Fibroblast of pulmonary artery (primary cell): ENCODE measurements around the gene SIPA1L3.
A peak's percentile ranks its signal among the peaks of the same experiment; 100 is the strongest.

Experiments used
- DNase-seq: peaks from one replicate; pipeline ENCODE4 v3.0.0-alpha.2; 2010; ENCODE audit warnings: low read depth
- H3K4me3 ChIP-seq: replicated peaks from 2 replicates; pipeline ENCODE4 v1.5.1; 2011; ENCODE audit warnings: low read depth, mild to moderate bottlenecking, control low read depth, low read length, moderate library complexity
- CTCF ChIP-seq: IDR thresholded peaks from 2 replicates; pipeline ENCODE4 v1.5.1; 2011; ENCODE audit warnings: mild to moderate bottlenecking, control low read depth, low read length, inconsistent platforms; ENCODE audit errors: missing control alignments

The SIPA1L3 gene

DNA sequence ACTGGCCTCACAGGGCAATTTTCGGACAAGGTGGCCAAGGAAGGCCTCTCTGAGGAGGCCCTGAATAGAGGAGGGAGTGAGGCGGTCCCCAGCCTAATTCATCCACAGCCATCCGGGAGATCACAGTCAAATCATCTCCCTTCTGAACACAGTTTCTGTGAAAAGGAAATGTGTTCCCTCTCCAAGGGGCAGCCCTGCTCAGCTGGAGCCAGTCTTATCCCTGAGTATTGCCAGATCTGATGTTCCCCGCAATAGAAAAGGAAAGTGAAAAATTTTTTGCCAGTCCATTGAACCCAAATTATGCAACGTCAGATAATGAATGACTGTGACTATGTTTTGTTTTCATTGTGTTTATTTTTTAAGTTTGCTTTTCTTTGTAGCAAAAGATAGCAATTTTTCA is 125.9 kb downstream of the SIPA1L3 start:
- no peak for TF ChIP-seq CTCF
- DNase-seq: peak; percentile 56
- no peak overlapping the region for H3K4me3 ChIP-seq

- no peak for TF ChIP-seq CTCF
- H3K4me3 ChIP-seq: no peak overlapping the region
- peak; percentile 12 for DNase-seq
Measured at GRCh38 chr19:38033658-38034491, 126.9 kb downstream of the SIPA1L3 start.

DNA sequence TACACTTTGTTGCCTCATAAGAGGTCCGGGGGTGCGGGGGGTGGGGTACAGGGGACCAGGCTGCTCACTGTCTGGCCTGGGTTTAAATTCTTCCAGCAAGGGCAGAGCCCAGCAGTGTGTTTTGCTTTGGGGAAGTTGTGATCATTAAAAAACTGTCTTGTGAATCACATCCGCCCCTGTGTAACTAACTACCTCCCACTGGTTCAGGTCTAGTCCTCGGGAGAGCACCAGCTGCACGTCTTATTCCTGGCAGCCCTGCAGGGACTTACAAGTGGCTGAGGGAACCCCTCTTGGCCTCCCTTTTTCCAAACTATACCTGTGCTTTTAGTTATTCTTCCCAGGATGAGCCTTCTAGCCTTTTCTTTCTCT is 127.5 kb downstream of the SIPA1L3 start:
- no peak overlapping the region for H3K4me3 ChIP-seq
- peak; percentile 34 for DNase-seq
- TF ChIP-seq CTCF: no peak

DNA sequence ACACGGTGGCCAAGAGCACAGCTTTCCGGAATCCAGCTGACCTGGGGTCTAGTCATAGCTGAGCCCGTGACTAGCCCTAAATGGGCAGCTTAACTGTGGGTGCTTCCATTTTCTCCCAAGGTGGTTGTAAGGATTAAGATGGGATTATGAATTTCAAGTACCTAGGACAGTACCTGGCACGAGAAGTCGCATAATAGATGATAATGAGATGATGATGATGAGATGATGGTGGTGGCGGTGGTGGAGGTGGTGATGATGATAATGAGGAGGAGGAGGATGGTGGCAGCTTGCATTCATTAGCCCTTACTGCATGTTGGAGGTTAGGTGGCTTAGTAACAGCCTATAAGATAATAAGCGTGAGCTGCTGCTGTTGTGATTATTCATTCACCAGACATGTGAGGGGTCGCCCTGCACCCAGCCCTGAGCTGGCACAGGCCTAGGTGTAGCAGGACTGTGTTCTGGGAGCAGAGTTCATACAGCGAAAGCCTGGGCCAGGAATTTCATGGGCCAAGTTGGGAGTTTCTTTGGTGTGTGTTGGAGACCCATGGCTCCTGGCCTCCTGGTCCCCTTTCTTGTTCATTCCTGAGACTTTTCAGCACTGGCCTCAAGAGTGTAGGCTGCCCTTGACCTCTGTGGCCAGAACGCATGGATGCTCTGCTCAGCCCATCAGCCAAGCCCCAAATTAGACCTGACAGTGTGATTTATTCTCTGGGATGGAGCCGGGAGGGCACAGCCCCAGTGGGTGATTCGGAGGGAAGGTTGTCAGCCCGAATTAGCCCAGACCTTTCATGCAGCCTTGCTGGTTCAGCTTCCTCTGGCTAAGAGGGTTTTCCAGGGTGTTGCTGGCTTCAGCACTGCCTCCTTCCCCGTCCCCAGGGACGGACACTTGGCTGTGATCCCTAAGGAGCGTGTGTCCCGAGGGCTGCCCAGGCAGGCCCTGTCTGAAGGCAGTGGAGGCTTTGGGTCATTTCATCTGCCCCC is 128.8 kb downstream of the SIPA1L3 start:
- DNase-seq: peak; percentile 39

DNA sequence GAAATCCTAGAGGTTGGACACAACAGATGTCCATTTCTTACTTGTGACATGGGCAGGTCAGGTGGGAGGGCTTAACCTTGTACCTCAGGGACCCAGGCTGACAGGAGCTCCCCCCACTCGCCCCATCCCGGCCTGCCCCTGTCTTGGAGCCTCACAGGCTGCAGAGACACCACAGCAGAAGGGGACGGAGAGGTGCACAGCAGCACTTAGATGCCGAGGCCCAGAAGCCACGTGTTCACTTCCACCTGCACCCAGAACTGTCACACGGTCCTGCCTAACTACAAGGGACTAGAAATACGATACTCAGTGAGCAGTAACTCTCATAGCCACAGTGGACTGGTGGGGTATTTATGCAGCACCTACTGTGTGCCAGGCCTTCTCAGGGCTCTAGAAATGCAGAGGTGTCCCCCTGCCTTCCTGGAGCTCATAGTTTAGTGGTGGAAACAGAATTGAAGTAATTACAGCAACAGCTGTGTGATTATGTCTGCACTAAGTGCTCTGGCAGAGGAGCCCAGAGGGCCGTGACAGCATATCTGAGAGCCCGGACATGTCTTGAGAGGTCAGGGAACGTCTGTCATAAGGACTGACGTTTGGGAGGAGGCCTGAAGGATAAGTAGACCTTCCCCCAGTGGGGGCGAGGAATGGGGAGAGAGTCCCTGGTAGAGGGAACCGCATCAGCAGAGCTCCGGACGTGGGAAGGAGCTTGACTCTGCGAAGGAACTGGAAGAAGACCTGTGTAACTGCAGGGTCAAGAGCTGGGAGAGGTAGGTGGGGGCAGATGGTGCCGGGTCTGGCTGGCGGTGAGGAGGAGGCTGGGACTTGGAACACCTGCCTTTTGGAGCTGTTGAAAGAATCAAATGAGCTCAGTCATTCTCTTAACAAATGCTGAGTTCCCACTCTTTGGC is 130.0 kb downstream of the SIPA1L3 start:
- no peak for DNase-seq
- no peak overlapping the region for H3K4me3 ChIP-seq
- no peak for TF ChIP-seq CTCF

More for the DNA sequence above, 128.8 kb downstream of the SIPA1L3 start:
- TF ChIP-seq CTCF: no peak
- H3K4me3 ChIP-seq: no peak overlapping the region

DNA sequence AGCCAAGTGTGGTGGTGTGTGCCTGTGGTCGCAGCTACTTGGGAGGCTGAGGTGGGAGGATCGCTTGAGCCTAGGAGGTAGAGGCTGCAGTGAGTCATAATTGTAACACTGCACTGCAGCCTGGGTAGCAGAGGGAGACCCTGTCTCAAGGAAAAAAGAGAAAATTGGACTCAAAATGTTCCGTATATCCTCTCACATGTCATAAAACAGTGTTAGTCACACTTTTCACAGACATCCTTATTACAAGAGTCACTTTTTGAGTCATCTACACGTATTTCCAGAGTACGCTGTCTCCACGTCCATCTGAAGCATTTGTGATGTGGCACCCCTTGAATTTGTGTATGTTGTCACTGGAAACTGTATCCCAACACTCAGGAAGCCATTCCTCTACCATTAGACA is 133.0 kb downstream of the SIPA1L3 start:
- DNase-seq: peak; percentile 67
- TF ChIP-seq CTCF: no peak
- no peak overlapping the region for H3K4me3 ChIP-seq
